WTC11 (cell line): ENCODE results near the gene KRT1. TPM values are rescaled to one million over a fixed set of nuclear protein-coding genes. Genes with fewer than 3 reads are reported as not detected.
A peak's percentile ranks its signal among the peaks of the same experiment; 100 is the strongest.

Experiments
- ATAC-seq: fragments of 200-7000 bp; cut with Tn5 transposase; 2 replicates; pipeline ENCODE4 v1.10.0; 2021; ENCODE audit warnings: mild to moderate bottlenecking, moderate library complexity
- CTCF ChIA-PET: fragments of 300-600 bp; sonication (Branson Sonifier 250); formaldehyde crosslinking; loops from one replicate; lab custom pipeline; 2021; ENCODE audit warnings: antibody characterized with exemption; lab: Charles Lee
- POLR2A ChIA-PET: fragments of 350-600 bp; sonication (Branson Sonifier 250); formaldehyde crosslinking; loops from one replicate; lab custom pipeline; 2021; ENCODE audit warnings: antibody characterized with exemption; lab: Charles Lee
- DNase-seq: peaks from one replicate; pipeline ENCODE4 v3.0.0; 2021; ENCODE audit warnings: low spot score
- H3K27ac Mint-ChIP-seq: 2 replicates; pipeline ENCODE4 v1.8.0; 2021; ENCODE audit warnings: mixed read lengths
- H3K27me3 Mint-ChIP-seq: 2 replicates; pipeline ENCODE4 v1.8.0; 2021; ENCODE audit warnings: low read depth, mild to moderate bottlenecking, moderate library complexity, mixed read lengths
- H3K36me3 Mint-ChIP-seq: 2 replicates; pipeline ENCODE4 v1.8.0; 2021; ENCODE audit warnings: mixed read lengths
- H3K4me1 Mint-ChIP-seq: 2 replicates; pipeline ENCODE4 v1.8.0; 2022; ENCODE audit warnings: mixed read lengths
- H3K4me3 Mint-ChIP-seq: 2 replicates; pipeline ENCODE4 v1.8.0; 2021; ENCODE audit warnings: mild to moderate bottlenecking, moderate library complexity, mixed read lengths
- H3K9me3 Mint-ChIP-seq: 2 replicates; pipeline ENCODE4 v1.8.0; 2021; ENCODE audit warnings: mixed read lengths
- ATF6 ChIP-seq: sonication (generic); formaldehyde crosslinking; IDR thresholded peaks from 2 replicates; pipeline ENCODE4 v1.8.1; 2023; ENCODE audit warnings: mild to moderate bottlenecking, missing genetic modification reagents
- CREB1 ChIP-seq: sonication (generic); formaldehyde crosslinking; IDR thresholded peaks from 2 replicates; pipeline ENCODE4 v1.8.0; 2023; ENCODE audit warnings: mild to moderate bottlenecking, missing genetic modification reagents
- E2F1 ChIP-seq: sonication (generic); formaldehyde crosslinking; IDR thresholded peaks from 2 replicates; pipeline ENCODE4 v1.8.0; 2022; ENCODE audit warnings: mild to moderate bottlenecking, missing genetic modification reagents
- ESRRA ChIP-seq: sonication (generic); formaldehyde crosslinking; IDR thresholded peaks from 2 replicates; pipeline ENCODE4 v1.8.1; 2022; ENCODE audit warnings: mild to moderate bottlenecking, missing genetic modification reagents, borderline replicate concordance
- IRF2 ChIP-seq: sonication (generic); formaldehyde crosslinking; IDR thresholded peaks from 2 replicates; pipeline ENCODE4 v1.8.0; 2022; ENCODE audit warnings: low read depth, missing genetic modification reagents, borderline replicate concordance
- NR2C2 ChIP-seq: sonication (generic); formaldehyde crosslinking; IDR thresholded peaks from 2 replicates; pipeline ENCODE4 v1.8.0; 2022; ENCODE audit warnings: mild to moderate bottlenecking, missing genetic modification reagents
- OVOL2 ChIP-seq: fragments of 250-450 bp; sonication (Bioruptor Pico); IDR thresholded peaks from 2 replicates; pipeline ENCODE4 v1.9.0; 2021; ENCODE audit warnings: mild to moderate bottlenecking, borderline replicate concordance
- PREB ChIP-seq: sonication (generic); formaldehyde crosslinking; IDR thresholded peaks from 2 replicates; pipeline ENCODE4 v1.8.1; 2022; ENCODE audit warnings: mild to moderate bottlenecking, missing genetic modification reagents, moderate library complexity, borderline replicate concordance
- PRRX2 ChIP-seq: fragments of 250-450 bp; sonication (Bioruptor Pico); IDR thresholded peaks from 2 replicates; pipeline ENCODE4 v1.8.0; 2021; ENCODE audit warnings: mild to moderate bottlenecking
- SP1 ChIP-seq: sonication (generic); formaldehyde crosslinking; conservative IDR thresholded peaks from 2 replicates; pipeline ENCODE4 v1.8.1; 2022; ENCODE audit warnings: missing genetic modification reagents
- USF2 ChIP-seq: sonication (generic); formaldehyde crosslinking; IDR thresholded peaks from 2 replicates; pipeline ENCODE4 v1.8.1; 2023; ENCODE audit warnings: mild to moderate bottlenecking, missing genetic modification reagents, moderate library complexity
- ZNF219 ChIP-seq: sonication (generic); formaldehyde crosslinking; IDR thresholded peaks from 2 replicates; pipeline ENCODE4 v1.8.0; 2023; ENCODE audit warnings: missing genetic modification reagents, mild to moderate bottlenecking, borderline replicate concordance
- ZNF232 ChIP-seq: sonication (generic); formaldehyde crosslinking; IDR thresholded peaks from 2 replicates; pipeline ENCODE4 v1.8.0; 2022; ENCODE audit warnings: mild to moderate bottlenecking, missing genetic modification reagents
- ZNF263 ChIP-seq: sonication (generic); formaldehyde crosslinking; IDR thresholded peaks from 2 replicates; pipeline ENCODE4 v1.8.1; 2022; ENCODE audit warnings: low read depth, mild to moderate bottlenecking, moderate library complexity, missing genetic modification reagents
- ZNF281 ChIP-seq: sonication (generic); formaldehyde crosslinking; IDR thresholded peaks from 2 replicates; pipeline ENCODE4 v1.8.0; 2023; ENCODE audit warnings: mild to moderate bottlenecking, missing genetic modification reagents
- ZNF512 ChIP-seq: sonication (generic); formaldehyde crosslinking; IDR thresholded peaks from 2 replicates; pipeline ENCODE4 v1.8.1; 2022; ENCODE audit warnings: missing genetic modification reagents, borderline replicate concordance
- ZNF532 ChIP-seq: fragments of 250-450 bp; sonication (Bioruptor Pico); IDR thresholded peaks from 2 replicates; pipeline ENCODE4 v1.9.0; 2021; ENCODE audit warnings: mild to moderate bottlenecking, borderline replicate concordance
- ZNF671 ChIP-seq: fragments of 250-450 bp; sonication (Bioruptor Pico); IDR thresholded peaks from 2 replicates; pipeline ENCODE4 v1.8.0; 2021; ENCODE audit warnings: mild to moderate bottlenecking
- total RNA-seq: library from RNA; stranded (reverse); gene quantifications from 3 replicates; pipeline ENCODE4 v1.2.3, GENCODE V29; 2021

KRT1 gene
- total RNA-seq, 1 experiment from 2014 or later = not detected

- TF ChIP-seq USF2 = no peak
- TF ChIP-seq ZNF281 (CRISPR knock-in tag) = no peak
- no peak for TF ChIP-seq ESRRA (CRISPR knock-in tag)
- no peak for TF ChIP-seq E2F1 (CRISPR knock-in tag)
- no peak for TF ChIP-seq ZNF232 (CRISPR knock-in tag)
- no peak for TF ChIP-seq OVOL2 (CRISPR knock-in tag)
- no peak for TF ChIP-seq IRF2 (CRISPR knock-in tag)
- TF ChIP-seq ATF6 (CRISPR knock-in tag) = no peak
- no peak for TF ChIP-seq PREB (CRISPR knock-in tag)
- no peak for TF ChIP-seq ZNF671
- TF ChIP-seq PRRX2 = no peak
- no peak for TF ChIP-seq NR2C2 (CRISPR knock-in tag)
- no peak for TF ChIP-seq ZNF512
- TF ChIP-seq ZNF263 = no peak
- TF ChIP-seq ZNF219 = no peak
- no peak for TF ChIP-seq ZNF532 (CRISPR knock-in tag)
- no peak for TF ChIP-seq SP1 (CRISPR knock-in tag)
- TF ChIP-seq CREB1 = no peak
- no peak for DNase-seq
- ATAC-seq = peak; percentile 11; the same call in 1 of the 2 replicates
- Mint-ChIP-seq H3K27ac (no peak overlapping the region), H3K4me1 (peaks cover 14% of the 10 kb centered on the region), H3K27me3 (peaks cover 43% of the 10 kb centered on the region), H3K36me3 (no peaks in the 10 kb centered on the region), H3K4me3 (peak overlapping the region; percentile 68; the same call in 1 of the 2 replicates), H3K9me3 (no peaks in the 10 kb centered on the region)
- POLR2A ChIA-PET = no interaction called here
- CTCF ChIA-PET = interaction anchor here (0.7 to 7.1 kb wide), 37 partner anchors 11 to 535 kb away, joined by 3 to 64 read pairs (median 4); no protein-coding TSS in a partner anchor
Observed at GRCh38 chr12:52691841-52692150, 11.6 kb upstream of the KRT1 start.
